HG03378 (cell line): Measurements from ENCODE around the gene EXOC4.

Source experiments
- ATAC-seq: cut with Tn5 transposase; IDR thresholded peaks from one replicate; pipeline ENCODE4 v1.9.1; 2021; ENCODE audit warnings: mild to moderate bottlenecking, moderate library complexity; ENCODE audit not compliant: unreplicated experiment

EXOC4 gene

DNA sequence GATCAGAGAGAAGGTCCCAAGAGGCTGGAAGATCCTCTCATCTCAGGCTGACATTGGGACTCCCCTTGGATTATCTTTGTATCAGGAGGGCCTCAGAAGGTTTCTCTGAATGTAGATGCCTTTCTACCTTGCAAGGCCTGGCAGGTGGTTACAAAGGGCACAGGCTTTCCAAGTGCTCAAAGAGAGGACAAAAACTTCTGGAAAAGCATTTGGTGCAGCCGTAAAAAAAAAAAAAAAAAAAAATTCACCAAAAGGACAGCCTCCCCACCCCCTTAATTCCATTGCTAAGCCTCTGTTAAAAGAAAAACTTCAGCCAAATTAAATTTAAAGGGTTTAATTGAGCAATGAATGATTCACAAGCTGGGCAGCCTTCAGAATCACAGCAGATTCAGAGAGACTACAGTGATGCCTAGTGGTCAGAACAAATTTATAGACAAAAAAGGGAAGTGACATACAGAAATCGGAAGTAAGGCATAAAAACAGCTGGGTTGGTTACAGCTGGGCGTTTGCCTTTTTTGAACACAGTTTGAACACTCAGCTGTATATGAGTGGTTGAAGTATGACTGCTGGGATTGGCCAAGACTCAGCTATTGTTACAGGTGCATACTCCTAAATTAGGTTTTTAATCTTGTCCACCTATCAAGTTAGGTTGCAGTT, 831.7 kb downstream of the EXOC4 start:
- no peak for ATAC-seq

DNA sequence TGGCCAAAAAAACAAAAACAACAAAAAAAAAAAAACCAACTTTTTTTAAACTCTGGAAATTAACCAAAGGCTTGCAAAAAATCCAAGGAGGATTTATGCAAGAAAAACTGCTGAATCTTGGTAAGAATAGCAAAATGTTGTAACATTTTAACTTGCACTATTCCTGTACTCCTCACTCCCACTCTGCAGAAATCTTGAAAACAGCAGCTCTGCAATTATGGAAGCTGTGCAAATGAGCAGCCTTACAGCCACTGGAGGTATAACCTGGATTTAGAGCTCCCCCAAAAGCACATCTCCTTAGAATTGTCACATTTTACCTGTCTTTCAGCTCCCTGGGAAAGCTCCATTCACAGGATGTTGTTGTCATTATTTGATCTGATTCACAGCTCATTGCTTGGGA, 832.4 kb downstream of the EXOC4 start:
- ATAC-seq: no peak

DNA sequence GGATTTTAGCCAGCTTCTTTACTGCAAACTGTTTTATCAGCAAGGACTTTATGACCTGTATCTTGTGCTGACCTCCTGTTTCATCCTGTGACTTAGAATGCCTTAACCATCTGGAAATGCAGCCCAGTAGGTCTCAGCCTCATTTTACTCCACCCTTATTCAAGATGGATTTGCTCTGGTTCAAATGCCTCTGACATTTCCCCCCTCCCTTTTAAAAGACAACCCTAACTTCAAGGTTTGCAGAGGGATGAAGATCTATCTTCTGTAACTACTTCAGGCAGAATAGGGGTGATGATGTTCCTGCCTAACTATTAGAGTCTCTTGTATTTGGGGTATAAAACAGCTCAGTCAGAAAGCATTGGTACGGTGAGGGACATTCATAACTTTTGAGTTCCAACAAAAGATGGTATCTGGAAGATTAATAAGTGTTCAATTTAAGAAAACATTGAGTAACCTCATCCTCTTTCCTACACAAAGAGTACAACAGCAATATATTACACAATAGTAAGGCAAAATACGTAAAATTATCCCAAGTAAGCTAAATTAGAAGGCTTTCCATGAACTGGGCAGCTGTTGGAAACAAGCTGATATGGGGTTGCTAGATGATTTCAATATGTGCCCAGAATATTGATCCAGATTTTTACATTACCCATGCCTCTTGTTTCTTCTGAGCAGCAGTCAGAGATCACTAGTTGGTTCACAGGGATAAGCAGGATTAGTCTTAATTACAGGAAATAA, 834.3 kb downstream of the EXOC4 start:
- ATAC-seq: no peak

DNA sequence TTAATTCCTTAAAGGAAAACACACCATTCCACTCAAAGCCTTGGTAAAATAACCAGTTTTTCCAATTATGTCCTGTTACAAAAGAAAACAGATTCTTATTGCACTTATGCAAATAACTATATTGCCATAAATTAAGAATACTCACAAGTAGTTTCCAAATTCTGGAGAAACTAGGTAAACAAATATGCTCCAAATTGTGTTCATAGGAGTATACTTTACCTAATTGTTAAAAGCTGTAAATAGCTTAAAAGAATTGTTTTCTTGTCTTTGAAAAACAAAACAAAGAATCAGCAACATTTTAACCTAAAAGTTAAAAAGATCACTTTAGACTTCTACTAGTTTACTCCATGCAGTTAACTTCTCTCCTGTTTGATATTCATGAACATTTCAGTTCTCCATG, 835.3 kb downstream of the EXOC4 start:
- no peak for ATAC-seq

DNA sequence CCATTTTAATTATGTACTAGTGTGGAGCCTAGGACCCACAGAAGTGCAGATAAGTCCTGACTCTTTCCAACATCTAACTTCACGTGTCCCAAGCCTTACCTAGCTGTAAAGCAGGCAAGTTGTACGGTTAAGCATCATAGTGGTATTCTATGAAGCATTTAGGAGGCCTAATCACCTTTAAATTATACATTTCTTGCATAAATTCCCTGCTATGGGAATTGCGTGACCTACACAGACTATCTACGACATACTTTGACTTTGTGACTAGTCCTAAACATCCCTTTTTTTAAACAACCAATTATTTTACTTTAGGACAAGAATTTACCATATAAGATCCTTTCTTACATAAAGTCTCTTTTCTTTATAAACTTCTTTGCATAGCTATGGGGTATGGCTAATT, 836.6 kb downstream of the EXOC4 start:
- no peak for ATAC-seq

DNA sequence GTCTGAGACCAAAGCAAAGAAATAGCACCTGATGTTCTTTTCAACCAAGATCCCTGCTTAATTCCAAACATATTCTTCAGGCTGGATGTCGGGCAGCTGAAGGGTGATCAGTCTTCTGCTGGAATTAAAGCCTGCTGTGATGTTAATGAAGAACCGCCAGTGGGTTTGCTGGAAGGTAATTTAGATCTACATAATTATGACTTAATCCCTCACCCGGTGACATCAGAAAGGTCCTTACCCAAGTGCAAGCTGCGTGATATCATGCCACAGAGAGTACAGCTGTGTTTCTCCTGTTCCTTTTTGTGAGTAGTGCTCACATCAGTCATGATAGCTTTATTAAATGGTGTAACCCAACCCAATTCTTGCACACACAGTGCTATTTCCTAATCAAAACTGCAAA, 845.2 kb downstream of the EXOC4 start:
- no peak for ATAC-seq

DNA sequence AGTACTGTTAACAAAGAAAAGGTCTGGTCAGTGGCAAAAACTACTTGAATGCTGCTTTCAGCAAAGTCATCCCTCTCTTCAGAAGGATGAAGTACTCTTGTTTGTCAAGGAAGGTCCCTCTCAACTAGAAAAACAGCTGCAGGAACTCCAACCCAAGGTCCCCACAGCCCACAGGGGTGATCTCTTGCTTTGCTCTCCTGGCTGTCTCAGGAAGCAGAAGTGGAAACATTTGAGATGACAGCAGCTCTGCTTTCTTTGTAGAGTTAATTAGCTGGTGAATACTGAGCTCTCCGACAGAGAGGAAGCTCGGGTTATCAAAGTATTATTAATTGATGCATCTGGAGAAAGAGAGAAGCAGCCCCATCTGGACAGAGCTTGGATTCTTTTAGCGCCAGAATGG, 848.8 kb downstream of the EXOC4 start:
- no peak for ATAC-seq

DNA sequence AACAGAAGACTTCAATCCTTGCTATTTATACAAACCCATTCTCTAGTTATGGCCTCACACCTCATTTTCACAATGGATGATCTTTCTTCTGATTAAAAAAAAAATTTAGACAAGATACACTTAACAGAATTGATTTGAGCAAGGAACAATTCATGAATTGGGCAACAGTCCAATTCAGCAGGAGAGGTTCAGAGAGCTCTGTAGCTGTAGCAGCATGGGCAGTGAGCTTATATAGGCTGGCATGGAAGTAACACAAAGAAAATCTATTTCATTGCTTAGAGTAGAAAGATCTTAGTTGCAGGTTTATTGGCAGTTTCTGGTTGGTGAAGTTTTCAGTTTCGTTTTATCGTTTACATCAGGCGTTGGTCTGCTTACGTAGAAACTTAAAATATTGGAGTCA, 851.3 kb downstream of the EXOC4 start:
- ATAC-seq: no peak

DNA sequence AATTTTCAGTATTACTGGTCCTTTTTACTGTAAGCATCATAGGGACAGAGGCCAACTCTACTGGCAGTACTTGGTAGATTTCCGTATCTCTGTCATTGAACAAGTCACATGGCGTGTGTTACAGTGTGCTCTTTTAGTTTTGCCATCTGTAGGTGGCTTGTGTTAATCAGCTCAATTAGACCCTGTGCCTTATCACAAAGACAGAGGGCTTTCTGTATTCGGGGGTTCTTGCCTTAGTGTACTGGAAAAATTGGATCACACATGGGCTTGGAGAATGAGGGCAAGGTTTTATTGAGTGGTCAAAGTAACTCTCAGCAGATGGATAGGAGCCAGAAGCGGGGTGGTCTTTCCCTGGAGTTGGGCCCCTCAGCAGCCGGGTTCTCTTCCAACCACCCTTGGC, 853.0 kb downstream of the EXOC4 start:
- ATAC-seq: no peak

DNA sequence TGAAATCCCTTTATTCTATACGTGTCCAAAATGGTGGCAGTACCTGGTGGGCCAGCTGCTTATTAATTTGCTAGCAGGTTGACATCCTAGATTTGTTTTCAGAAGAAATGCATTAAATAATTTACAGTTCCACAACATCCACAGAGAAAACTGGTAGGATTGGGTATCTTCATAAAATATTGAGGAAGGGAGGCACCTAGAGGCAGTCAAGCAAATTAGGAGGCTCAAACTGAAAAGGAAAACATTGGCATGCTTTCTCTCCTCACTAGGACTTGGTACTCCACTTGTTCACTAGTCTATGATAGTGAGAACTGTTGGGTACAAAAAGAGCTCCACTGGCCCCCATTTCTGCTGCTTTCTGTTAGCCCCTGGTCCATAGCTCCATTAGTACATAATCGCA, 855.9 kb downstream of the EXOC4 start:
- ATAC-seq: no peak

DNA sequence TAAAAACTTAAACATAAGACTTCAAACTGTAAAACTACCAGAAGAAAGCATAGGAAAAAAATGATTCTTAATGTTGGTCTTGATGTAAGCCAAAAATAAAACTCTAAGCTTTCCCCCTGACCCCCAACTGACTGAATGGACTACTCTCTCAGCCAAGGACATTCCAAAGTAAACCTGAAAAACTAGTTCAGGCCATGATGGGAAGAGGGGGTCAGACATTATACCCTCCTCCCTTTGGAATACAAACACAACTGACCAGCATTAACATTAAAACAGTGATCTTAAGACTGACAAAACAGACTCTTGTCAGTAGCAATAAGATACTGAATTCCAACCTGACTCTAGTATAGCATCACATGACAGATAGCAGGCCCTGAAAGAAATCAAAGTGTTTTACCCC, 860.8 kb downstream of the EXOC4 start:
- ATAC-seq: no peak

DNA sequence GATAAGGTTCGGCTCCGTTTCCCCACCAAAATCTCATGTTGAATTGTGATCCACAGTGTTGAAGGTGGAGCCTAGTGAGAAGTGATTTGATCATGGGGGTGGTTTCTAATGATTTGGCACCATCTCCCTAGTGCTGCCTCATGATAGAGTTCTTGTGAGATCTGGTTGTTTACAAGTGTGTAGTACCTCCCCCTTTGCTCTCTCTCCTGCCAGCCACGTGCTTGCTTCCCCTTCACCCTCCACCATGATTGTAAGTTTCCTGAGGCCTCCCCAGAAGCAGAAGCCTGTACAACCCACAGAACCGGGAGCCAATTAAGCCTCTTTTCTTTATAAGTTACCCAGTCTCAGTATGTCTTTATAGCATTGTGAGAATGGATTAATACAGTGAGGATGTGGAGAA, 862.1 kb downstream of the EXOC4 start:
- no peak for ATAC-seq
